Stimulated activated naive CD8-positive, alpha-beta T cell treated with anti-CD3 and anti-CD28 coated beads, Interleukin-15, amount 100 ng/mL, for 72 hours (primary cell): ENCODE results near the gene CABP5.
"Not testable (repeated sequence)": the region's sequence is repeated elsewhere in the genome, so short reads cannot be mapped to it uniquely, and the experiment has no call there.

ENCODE experiments used
- ATAC-seq: fragments of 150-1000 bp; cut with Tn5 transposase; 2 replicates; pipeline ENCODE4 v1.10.0; 2021; ENCODE audit warnings: mild to moderate bottlenecking, moderate library complexity
- DNase-seq, 2 donors: peaks; one replicate each; pipeline ENCODE4 v3.0.0; 2021 to 2022
- H3K27ac Mint-ChIP-seq, 2 donors: one replicate each; pipeline ENCODE4 v1.8.0; 2022; ENCODE audit warnings: mild to moderate bottlenecking in 2 of 2, mixed read lengths in 2 of 2, moderate library complexity in 2 of 2
- H3K27me3 Mint-ChIP-seq: one replicate; pipeline ENCODE4 v1.8.0; 2022; ENCODE audit warnings: mixed read lengths
- H3K4me1 Mint-ChIP-seq: one replicate; pipeline ENCODE4 v1.8.0; 2022; ENCODE audit warnings: mild to moderate bottlenecking, mixed read lengths
- H3K4me3 Mint-ChIP-seq, 2 donors: one replicate each; pipeline ENCODE4 v1.8.0; 2022; ENCODE audit warnings: mild to moderate bottlenecking in 2 of 2, mixed read lengths in 2 of 2, moderate library complexity in 1 of 2
- H3K9me3 Mint-ChIP-seq, 2 donors: one replicate each; pipeline ENCODE4 v1.8.0; 2022; ENCODE audit warnings: mixed read lengths in 2 of 2

The CABP5 gene

DNA sequence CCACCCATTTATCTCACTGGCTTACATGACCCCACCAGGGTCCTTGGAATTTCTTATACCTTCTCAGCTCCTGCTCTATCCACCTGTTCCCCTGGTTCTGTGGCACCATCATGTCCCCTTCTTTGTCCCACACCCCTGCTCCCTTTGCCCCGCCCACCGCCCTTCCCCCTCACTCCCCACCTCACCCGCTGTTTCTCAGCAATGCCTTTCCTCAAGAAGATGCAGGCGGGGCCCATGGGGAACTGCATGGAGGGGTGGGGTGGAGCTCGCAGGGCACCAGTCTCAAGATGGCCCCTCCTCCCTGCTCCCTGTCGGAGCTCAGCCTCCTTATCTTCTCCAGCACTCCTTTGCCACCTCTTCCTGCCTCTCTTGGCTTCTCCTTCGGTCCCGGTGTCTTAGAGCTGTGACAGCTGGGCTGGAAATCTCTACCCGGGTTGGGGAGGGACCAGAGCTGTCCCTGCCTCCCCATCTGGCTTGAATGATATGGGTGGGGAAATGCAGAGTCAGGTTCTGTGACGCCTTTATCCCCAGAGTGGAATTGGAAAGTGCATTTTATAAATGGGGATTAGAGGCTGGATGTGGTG, at the start of gene CABP5:
TSS of gene CABP5 (minus strand) at position 405 of the 584 bp plus-strand sequence. CDS start at position 248, 157 bp downstream.
- ATAC-seq = no peak
- peak within 1 kb of the TSS in 1 of 2 donors; percentile 85 for H3K27ac Mint-ChIP-seq

DNA sequence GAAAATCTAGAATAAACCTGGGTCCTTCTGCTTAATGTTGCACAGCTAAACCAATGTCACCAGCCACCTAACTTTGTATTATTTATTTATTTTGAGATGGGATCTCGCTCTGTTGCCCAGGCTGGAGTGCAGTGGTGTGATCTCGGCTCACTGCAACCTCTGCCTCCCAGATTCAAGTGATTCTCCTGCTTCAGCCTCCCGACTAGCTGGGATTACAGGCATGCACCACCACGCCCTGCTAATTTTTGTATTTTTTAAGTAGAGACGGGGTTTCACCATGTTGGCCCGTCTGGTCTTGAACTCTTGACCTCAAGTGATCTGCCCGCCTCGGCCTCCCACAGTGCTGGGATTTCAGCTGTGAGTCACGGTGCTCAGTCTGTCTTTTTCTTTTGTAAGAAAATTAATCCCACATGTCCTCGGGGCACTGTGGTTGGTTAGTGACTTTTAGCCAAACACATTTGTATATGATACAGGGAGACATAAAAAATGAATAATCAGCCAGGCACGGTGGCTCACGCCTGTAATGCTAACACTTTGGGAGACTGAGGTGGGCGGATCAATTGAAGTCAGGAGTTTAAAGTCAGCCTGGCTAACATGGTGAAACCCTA, 47.3 kb upstream of the CABP5 start:
- H3K4me3 Mint-ChIP-seq, H3K27me3 Mint-ChIP-seq, ATAC-seq, H3K27ac Mint-ChIP-seq, H3K4me1 Mint-ChIP-seq, DNase-seq: not testable (repeated sequence)
- H3K9me3 Mint-ChIP-seq = peaks cover 14 to 26% of the 10 kb centered on the region in 2 donors

More for the DNA sequence above, at the start of gene CABP5:
- Mint-ChIP-seq H3K9me3 (peaks cover 5 to 11% of the 10 kb centered on the region in 2 donors), H3K27me3 (peaks cover 58% of the 10 kb centered on the region), H3K4me1 (no peaks in the 10 kb centered on the region), H3K4me3 (no peak within 1 kb of the TSS)
- DNase-seq = no peak

DNA sequence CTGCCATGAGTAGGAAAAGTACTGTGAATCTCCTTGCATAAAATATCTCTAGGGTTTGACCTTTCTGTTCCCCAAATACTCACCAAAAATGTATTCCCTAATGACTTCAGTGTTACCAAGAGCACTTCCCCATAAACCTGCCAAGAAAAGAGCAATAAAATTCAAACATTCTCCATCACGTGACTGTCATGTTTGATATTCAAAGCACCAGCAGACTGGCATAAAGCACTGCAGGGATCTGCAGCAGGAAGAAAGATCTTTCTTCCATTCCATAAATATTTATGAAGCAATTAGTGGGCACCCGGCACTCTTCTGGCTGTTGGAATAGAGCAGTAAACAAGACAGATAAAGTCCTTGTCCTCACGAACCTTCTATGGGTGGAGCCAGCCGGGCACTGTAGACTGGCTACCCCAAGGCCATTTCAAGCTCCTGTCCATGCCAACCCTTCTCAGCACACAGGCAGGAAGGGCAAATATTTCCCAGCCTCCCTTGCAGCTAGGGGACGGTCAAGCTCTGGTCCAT, 46.5 kb upstream of the CABP5 start:
- peaks cover 14 to 19% of the 10 kb centered on the region in 2 donors for H3K9me3 Mint-ChIP-seq

DNA sequence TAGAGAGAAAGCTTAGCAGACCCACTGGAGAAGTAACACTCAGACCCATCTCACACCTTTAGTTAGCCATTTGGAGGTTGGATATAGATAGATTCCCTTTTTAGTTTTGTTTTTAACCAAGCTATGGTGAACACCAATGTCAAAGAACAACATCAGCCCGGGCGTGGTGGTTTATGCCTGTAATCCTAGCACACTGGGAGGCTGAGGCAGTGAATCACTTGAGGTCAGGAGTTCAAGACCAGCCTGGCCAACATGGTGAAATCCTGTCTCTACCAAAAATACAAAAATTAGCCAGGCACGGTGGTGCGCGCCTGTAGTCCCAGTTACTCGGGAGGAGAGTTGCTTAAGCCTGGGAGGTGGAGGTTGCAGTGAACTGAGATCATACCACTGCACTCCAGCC, 45.1 kb upstream of the CABP5 start:
- not testable (repeated sequence) for H3K27me3 Mint-ChIP-seq, H3K27ac Mint-ChIP-seq, ATAC-seq, H3K4me3 Mint-ChIP-seq, DNase-seq, H3K4me1 Mint-ChIP-seq, H3K9me3 Mint-ChIP-seq

More for the DNA sequence above, 46.5 kb upstream of the CABP5 start:
- H3K27me3 Mint-ChIP-seq = no peaks in the 10 kb centered on the region
- H3K27ac Mint-ChIP-seq = no peak overlapping the region
- no peak overlapping the region for H3K4me3 Mint-ChIP-seq
- DNase-seq (no peak), ATAC-seq (no peak)
- H3K4me1 Mint-ChIP-seq = peaks cover 5% of the 10 kb centered on the region

DNA sequence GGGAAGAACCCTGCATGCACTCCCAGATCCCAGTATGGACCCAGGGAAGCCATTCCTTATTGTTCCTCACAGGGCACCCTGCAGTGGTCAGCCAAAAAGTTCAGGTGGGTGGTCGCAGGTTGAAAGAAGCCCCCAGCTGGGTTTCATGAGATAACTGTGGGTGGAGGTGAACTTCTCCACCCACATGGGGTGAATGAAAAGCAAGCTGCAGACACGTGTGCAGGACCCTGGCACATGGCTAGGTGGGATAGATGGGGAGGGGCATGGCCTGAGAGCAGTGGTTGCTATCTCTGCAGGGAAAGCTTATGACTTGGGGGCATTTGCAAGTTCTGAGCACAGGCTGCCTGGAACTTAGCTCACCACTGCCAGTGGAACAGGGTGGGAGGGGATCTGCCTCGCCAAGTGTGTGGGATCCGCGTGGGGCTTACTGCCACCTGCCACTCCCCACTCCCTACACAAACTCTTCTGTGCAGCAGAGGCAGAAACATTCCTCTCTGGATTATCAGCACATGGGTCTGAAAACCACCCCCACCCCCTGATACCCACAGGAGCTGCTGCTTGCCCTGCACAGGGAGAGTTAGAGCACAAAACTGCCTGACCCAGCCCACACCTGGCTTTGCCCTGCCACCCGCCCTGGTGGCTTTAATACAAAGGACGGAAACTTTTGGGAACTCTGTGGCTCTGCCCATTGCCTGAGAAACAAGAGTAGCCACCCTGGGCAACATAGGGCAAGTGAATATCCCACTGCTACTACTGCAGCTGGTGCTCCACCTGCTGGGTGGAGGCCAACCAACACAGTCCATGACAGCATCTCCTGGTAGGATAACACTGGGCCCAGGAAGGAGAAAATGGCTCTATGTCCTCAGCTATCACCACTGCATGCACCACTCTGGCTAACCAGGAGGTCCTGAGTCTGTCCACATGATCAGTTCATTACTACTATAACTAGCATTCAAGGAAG, 42.3 kb upstream of the CABP5 start:
- H3K4me1 Mint-ChIP-seq = no peaks in the 10 kb centered on the region
- H3K27me3 Mint-ChIP-seq = no peaks in the 10 kb centered on the region
- no peaks in the 10 kb centered on the region for H3K9me3 Mint-ChIP-seq
- no peak for ATAC-seq
- DNase-seq = no peak
- no peak overlapping the region for H3K4me3 Mint-ChIP-seq
- no peak overlapping the region for H3K27ac Mint-ChIP-seq

DNA sequence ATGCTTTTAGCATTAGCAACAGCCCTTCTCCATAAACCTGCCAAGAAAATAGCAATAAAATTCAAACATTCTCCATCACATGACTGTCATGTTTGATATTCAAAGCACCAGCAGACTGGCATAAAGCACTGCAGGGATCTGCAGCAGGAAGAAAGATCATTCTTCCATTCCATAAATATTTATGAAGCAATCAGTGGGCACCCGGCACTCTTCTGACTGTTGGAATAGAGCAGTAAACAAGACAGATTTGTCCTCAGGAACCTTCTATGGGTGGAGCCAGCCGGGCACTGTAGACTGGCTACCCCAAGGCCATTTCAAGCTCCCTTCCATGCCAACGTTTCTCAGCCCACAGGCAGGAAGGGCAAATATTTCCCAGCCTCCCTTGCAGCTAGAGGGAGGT, 41.2 kb upstream of the CABP5 start:
- H3K4me1 Mint-ChIP-seq = no peaks in the 10 kb centered on the region
- H3K4me3 Mint-ChIP-seq = no peak overlapping the region
- H3K27ac Mint-ChIP-seq = no peak overlapping the region
- no peaks in the 10 kb centered on the region for H3K9me3 Mint-ChIP-seq
- H3K27me3 Mint-ChIP-seq = no peaks in the 10 kb centered on the region
- ATAC-seq (no peak), DNase-seq (no peak)

DNA sequence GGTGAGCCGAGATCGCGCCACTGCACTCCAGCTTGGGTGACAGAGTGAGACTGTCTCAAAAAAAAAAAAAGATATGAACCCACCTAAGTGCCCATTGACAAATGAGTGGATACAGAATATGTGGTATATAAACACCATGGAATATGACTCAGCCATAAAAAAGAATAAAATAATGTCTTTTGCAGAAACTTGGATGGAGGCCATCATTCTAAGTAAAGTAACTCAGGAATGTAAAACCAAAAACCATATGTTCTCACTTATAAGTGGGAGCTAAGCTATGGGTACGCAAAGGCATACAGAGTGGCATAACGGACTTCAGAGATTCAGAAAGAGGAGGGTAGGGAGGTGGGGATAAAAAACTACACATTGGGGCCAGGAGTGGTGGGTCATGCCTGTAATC, 37.2 kb upstream of the CABP5 start:
- no peaks in the 10 kb centered on the region for H3K9me3 Mint-ChIP-seq
- H3K4me1 Mint-ChIP-seq = no peaks in the 10 kb centered on the region
- DNase-seq (no peak), ATAC-seq (no peak)
- no peak overlapping the region for H3K4me3 Mint-ChIP-seq
- H3K27ac Mint-ChIP-seq = no peak overlapping the region
- H3K27me3 Mint-ChIP-seq = no peaks in the 10 kb centered on the region

DNA sequence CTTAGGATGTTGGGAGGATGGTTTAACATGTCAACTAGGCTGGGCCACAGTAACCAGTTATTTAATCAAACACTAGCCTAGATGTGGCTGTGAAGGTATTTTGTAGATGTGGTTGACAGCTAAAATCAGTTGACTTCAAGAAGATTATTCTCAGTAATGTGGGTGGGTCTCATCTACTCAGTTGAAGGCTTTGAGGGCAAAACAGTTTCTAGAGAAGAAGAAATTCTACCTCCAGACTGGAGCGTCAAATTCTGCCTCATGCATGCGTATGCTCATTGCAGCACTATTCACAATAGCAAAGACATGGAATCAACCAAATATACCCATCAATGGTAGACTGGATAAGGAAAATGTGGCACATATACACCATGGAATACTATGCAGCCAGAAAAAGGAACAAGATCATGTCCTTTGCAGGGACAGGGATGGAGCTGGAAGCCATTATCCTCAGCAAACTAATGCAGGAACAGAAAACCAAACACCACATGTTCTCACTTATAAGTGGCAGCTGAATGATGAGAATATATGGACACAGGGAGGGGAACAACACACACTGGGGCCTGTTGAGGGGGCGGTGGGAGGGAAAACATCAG, 26.4 kb upstream of the CABP5 start:
- not testable (repeated sequence) for H3K27ac Mint-ChIP-seq, H3K4me1 Mint-ChIP-seq, H3K4me3 Mint-ChIP-seq, ATAC-seq, DNase-seq, H3K27me3 Mint-ChIP-seq
- H3K9me3 Mint-ChIP-seq = peaks cover 0 to 13% of the 10 kb centered on the region in 2 donors

DNA sequence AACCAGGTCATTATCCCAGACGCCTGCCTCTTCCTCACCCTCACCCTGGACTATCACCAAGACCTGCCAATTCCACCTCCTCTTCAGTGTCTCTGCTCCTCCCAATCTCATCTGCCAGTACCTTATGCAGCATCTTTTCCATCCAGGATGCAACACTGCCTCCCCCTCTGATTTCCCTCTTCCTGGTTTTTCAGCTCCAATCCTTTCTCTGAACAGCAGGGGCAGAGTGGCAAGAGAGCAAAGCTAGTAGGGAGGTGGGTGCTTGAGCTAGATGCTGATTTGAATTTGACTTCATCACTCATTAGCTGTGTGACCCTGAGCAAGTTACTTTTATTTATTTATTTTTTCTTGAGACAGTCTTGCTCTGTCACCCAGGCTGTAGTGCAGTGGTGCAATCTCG, 25.6 kb upstream of the CABP5 start:
- Mint-ChIP-seq H3K27ac (no peak overlapping the region), H3K4me1 (no peaks in the 10 kb centered on the region), H3K27me3 (no peaks in the 10 kb centered on the region), H3K9me3 (peaks cover 0 to 12% of the 10 kb centered on the region in 2 donors), H3K4me3 (no peak overlapping the region)
- no peak for ATAC-seq
- no peak for DNase-seq

DNA sequence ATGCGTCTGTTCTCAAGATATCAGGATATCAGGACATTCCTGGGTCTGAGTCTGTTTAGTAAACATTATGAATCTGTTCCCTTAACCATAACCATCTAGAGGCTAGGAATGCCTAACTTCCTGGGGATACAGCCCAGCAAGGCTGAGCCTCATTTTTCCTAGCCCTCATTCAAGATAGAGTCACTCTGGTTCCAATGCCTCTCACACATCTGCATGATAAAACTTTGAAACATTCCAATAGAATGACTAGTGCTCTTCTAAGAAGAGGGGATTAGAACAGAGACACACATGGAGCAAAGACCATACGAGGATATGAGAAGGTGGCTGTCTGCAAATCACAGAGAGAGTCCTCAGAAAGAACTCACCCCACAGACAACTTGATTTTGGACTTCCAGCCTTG, 20.6 kb upstream of the CABP5 start:
- ATAC-seq (no peak), DNase-seq (no peak)
- Mint-ChIP-seq H3K4me3 (no peak overlapping the region), H3K4me1 (no peaks in the 10 kb centered on the region), H3K9me3 (no peaks in the 10 kb centered on the region), H3K27me3 (no peaks in the 10 kb centered on the region), H3K27ac (no peak overlapping the region)

DNA sequence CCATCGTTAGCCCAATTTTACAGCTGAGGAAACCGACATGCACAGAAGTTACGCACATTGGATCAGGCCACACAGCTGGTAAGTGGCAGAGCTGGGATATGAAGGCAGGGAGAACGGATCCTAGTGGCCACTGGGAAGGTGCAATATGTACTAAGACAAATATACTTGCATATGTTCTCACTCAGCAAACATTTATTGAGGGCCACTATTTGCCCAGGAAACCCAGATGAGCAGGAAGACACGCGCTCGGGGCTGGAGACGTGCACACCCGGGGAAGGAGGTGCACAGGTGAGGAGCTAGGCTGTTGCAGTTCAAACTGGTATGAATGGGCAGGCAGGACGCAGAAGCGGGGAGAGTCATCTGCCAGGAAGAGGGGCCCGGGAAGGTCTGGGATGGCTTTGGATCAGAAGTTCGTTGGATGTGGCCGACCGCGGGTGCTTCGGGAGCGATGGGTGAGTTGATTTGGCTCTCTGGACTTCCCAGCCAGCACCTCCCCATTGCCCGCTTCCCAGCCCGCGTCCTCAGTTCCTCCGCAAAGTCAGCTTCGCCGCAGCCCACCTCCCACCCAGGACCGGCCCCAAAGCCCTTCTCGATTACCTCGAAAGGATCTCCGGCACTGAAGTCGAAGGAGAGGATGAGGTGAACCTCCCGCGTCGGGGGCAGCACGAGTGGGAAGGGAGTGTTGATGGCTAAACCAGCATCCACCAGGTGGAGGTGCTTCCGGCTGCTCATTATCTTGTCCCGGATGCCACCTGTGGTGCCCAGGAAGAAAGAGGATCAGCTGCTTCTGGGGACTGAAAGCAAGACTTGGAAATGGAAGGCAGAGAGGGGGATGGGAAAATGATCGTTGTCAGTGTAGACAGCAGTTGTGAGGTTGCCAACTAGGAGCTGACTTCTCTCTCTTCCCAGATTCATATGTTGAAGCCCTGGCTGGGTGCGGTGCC, 17.8 kb upstream of the CABP5 start:
- DNase-seq (no peak), ATAC-seq (no peak)
- H3K4me1 Mint-ChIP-seq = no peaks in the 10 kb centered on the region
- no peak overlapping the region for H3K27ac Mint-ChIP-seq
- H3K27me3 Mint-ChIP-seq = no peaks in the 10 kb centered on the region
- no peaks in the 10 kb centered on the region for H3K9me3 Mint-ChIP-seq
- H3K4me3 Mint-ChIP-seq = no peak overlapping the region

DNA sequence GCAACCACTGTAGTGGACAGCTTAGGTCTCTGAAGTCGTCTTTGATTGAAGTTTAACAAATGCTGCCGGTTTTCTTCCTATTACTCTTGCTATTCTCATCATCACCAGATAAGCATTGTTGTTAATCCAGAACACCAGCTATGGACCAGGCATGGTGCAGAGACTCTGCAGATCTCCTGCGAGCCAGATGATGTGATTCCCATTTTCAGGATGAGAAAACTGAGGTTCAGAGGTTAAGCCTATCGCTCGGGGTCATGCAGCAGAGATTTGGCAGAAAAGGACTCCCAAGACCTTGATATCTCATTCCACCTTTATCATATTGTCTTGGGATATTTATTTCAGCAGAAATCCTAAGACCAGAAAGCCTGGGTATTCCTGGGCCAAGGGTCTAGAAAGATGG, 16.5 kb upstream of the CABP5 start:
- no peak overlapping the region for H3K4me3 Mint-ChIP-seq
- DNase-seq (no peak), ATAC-seq (no peak)
- H3K27me3 Mint-ChIP-seq = no peaks in the 10 kb centered on the region
- no peaks in the 10 kb centered on the region for H3K9me3 Mint-ChIP-seq
- no peaks in the 10 kb centered on the region for H3K4me1 Mint-ChIP-seq
- H3K27ac Mint-ChIP-seq = no peak overlapping the region

DNA sequence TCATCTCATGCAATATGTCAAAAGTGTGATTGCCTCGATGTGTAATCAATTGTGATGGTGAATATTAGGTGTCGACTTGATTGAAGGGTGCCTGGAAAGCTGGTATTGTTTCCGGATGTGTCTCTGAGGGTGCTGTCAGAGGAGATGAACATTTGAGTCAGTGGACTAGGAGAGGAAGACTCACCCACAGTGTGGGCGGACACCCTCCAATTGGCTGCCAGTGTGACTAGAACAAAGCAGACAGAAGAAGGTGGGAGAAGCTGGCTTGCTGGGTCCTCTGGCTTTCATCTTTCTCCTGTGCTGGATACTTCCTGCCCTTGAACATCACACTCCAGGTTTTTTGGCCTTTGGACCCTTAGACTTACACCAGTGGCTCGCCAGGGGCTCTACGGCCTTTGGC, 15.5 kb upstream of the CABP5 start:
- Mint-ChIP-seq H3K4me1 (no peaks in the 10 kb centered on the region), H3K27ac (no peak overlapping the region), H3K9me3 (no peaks in the 10 kb centered on the region), H3K27me3 (no peaks in the 10 kb centered on the region), H3K4me3 (no peak overlapping the region)
- DNase-seq (no peak), ATAC-seq (no peak)

DNA sequence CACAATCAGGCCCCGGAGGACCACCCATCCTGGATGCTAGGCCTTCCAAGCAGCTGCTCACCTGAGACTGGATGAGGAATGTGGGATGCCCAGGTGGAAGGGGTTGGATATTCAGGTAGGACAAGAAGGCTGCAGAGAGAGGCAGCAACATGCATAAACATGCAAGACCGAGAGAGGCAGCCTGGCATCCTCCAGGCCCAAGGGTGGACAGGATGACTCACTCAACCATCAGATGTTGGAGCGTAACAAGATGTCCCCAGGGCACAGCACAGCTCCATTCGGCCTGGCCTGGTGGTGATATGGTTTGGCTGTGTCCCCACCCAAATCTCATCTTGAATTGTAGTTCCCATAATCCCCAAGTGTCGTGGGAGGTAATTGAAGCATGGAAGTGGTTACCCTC, 10.0 kb upstream of the CABP5 start:
- H3K27me3 Mint-ChIP-seq = no peaks in the 10 kb centered on the region
- H3K27ac Mint-ChIP-seq = no peak overlapping the region
- H3K4me1 Mint-ChIP-seq = no peaks in the 10 kb centered on the region
- no peak for DNase-seq
- ATAC-seq = no peak
- no peaks in the 10 kb centered on the region for H3K9me3 Mint-ChIP-seq
- H3K4me3 Mint-ChIP-seq = no peak overlapping the region

DNA sequence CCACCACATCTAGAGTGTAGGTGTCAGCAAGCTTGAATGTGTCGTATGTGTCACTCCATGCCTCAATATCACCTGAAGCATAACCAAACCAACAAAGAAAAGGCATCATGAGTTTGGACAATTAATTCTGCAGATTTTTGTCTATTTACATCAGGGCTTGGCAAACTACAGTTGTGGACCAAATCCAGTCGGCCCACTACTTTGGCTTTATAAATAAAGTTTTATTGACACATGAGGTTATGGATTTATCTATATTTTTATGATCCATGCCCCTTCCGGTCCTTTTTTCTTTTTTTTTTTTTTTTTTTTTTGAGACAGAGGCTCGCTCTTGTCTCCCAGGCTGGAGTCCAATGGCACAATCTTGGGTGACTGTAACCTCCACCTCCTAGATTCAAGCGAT, 9.2 kb upstream of the CABP5 start:
- no peak for ATAC-seq
- H3K4me1 Mint-ChIP-seq = no peaks in the 10 kb centered on the region

More for the DNA sequence above, 9.2 kb upstream of the CABP5 start:
- H3K27me3 Mint-ChIP-seq = no peaks in the 10 kb centered on the region
- no peak overlapping the region for H3K27ac Mint-ChIP-seq
- no peak overlapping the region for H3K4me3 Mint-ChIP-seq
- DNase-seq = no peak
- no peaks in the 10 kb centered on the region for H3K9me3 Mint-ChIP-seq
